ENCODE results near the gene PLAC9. TPM values are rescaled to one million over a fixed set of nuclear protein-coding genes. Genes with fewer than 3 reads are reported as not detected.

The PLAC9 gene
- total and polyA plus RNA-seq, 2 donors = 7.9 to 9.8 TPM

DNA sequence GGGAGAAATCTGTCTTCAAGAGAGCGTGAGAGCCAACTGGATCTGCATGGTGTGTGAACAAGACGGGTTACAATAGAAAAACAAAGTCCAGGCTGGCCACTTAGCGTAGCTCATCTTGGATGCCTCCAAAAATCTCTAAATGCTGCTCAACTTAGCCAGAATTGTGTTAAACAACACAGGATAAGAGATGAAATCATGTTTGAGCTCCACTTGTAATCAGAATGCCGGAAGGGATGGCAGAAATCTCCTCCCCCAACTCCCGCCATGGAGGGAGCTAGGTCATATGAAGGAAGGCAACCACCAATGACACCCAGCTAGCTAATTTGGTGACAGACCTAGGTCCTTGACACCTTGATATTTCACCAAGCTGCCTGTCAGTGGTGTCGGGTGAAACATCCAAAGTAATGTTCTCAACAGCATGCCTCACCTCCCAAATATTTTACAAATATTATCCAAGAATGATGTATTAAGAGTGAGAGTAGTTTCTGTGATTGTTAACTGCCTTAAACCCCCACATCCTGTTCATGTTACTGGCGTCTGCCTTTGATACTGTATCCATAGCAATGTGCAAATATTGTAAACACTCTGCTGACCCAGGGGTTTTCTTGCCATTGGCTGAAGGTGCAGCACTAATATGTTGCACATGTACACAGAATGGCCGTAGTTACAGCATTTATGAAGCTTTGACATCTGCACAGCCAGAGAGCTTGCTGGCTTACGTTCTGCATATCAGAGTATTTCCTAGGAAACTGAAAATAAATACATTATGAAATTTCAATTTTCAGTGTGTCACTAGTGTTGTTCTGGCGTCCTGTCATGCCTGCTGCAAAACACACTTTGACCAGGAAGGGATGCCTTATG, 28.2 kb upstream of the PLAC9 start:
- Histone ChIP-seq H3K4me3 (ENCODE audit: low read length in 2 of 2) (no peak overlapping the region), H3K27ac (ENCODE audit: low read depth in 1 of 2, low read length in 1 of 2) (peak overlapping the region in 1 of 2 donors; percentile 40), H3K9me3 (ENCODE audit: control insufficient read depth in 2 of 2, insufficient read depth in 1 of 2, low read length in 1 of 2) (peaks cover 0 to 10% of the 10 kb centered on the region in 2 donors), H3K27me3 (ENCODE audit: control insufficient read depth in 2 of 2, insufficient read depth in 1 of 2, low read length in 1 of 2) (no peaks in the 10 kb centered on the region), H3K36me3 (ENCODE audit: control insufficient read depth in 2 of 2, insufficient read depth in 2 of 2, low read length in 1 of 2) (no peaks in the 10 kb centered on the region), H3K4me1 (ENCODE audit: control insufficient read depth in 2 of 2, insufficient read depth in 2 of 2, low read length in 2 of 2) (peaks cover 0 to 8% of the 10 kb centered on the region in 2 donors)
- peak in 4 of 9 donors; percentile 2 to 41 (median 14) for DNase-seq (ENCODE audit: low read depth in 6 of 9, low spot score in 9 of 9)
- 79% methylated on average over 10 of the region's 10 CpGs for WGBS

DNA sequence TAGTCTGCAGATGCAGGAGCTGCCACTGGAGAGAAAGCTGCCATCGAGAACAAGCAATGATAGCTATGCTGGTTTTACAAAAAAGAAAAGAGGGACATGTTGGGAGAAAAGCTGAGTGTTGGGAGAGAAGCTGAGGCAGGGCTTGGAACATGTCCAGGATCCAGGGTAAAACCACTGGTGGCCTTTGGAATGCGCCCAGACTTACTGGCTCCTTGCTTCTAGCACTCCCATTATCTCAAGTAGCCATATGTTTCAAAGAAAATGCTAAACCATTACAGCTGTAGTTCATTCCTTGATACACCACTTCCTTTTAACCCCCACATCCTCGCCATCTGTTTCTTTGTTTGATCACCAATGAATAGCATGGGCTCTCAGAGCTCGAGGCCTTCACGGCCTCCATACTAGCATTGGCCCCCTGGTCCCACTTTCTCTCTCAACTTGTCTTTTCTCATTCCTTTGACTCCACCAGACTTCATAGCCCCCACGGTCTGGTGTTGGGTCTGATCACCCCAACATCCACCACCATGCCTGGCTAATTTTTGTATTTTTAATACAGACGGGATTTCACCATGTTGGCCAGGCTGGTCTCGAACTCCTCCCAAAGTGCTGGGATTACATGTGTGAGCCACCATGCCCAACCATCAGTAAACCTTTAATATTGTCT, 23.8 kb upstream of the PLAC9 start:
- peaks cover 0 to 10% of the 10 kb centered on the region in 2 donors for H3K9me3 ChIP-seq (ENCODE audit: control insufficient read depth in 2 of 2, insufficient read depth in 1 of 2, low read length in 1 of 2)
- no peak overlapping the region for H3K4me3 ChIP-seq (ENCODE audit: low read length in 2 of 2)
- H3K4me1 ChIP-seq (ENCODE audit: control insufficient read depth in 2 of 2, insufficient read depth in 2 of 2, low read length in 2 of 2) = peaks cover 0 to 8% of the 10 kb centered on the region in 2 donors
- no peaks in the 10 kb centered on the region for H3K27me3 ChIP-seq (ENCODE audit: control insufficient read depth in 2 of 2, insufficient read depth in 1 of 2, low read length in 1 of 2)
- DNase-seq (ENCODE audit: low read depth in 6 of 9, low spot score in 9 of 9) = no peak
- H3K27ac ChIP-seq (ENCODE audit: low read depth in 1 of 2, low read length in 1 of 2) = no peak overlapping the region
- H3K36me3 ChIP-seq (ENCODE audit: control insufficient read depth in 2 of 2, insufficient read depth in 2 of 2, low read length in 1 of 2) = no peaks in the 10 kb centered on the region
- WGBS = 81% methylated on average over 8 of the region's 8 CpGs

DNA sequence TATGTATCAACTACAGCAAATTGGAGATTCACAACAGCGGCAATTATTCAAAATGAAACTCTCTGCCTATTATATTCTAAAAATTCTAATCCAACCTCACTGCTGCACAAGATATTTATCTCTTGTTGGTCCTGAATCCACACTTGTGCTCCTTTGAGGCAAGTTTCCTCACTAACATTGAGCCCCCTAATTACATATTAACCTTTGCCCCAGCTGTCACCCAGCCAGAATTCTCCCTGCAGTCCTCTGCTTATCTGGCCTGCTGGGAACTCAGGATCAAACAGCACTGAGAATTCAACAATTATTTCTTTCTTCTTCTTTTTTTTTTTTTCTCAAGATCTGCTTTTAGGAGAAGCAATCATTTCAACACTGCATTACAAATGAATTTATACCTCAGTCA, 21.5 kb upstream of the PLAC9 start:
- H3K27ac ChIP-seq (ENCODE audit: low read depth in 1 of 2, low read length in 1 of 2) = no peak overlapping the region
- H3K27me3 ChIP-seq (ENCODE audit: control insufficient read depth in 2 of 2, insufficient read depth in 1 of 2, low read length in 1 of 2) = no peaks in the 10 kb centered on the region
- peaks cover 0 to 10% of the 10 kb centered on the region in 2 donors for H3K9me3 ChIP-seq (ENCODE audit: control insufficient read depth in 2 of 2, insufficient read depth in 1 of 2, low read length in 1 of 2)
- H3K4me1 ChIP-seq (ENCODE audit: control insufficient read depth in 2 of 2, insufficient read depth in 2 of 2, low read length in 2 of 2) = no peaks in the 10 kb centered on the region
- WGBS = 98% methylated on average over 1 of the region's 1 CpG
- no peaks in the 10 kb centered on the region for H3K36me3 ChIP-seq (ENCODE audit: control insufficient read depth in 2 of 2, insufficient read depth in 2 of 2, low read length in 1 of 2)
- DNase-seq (ENCODE audit: low read depth in 6 of 9, low spot score in 9 of 9) = no peak
- H3K4me3 ChIP-seq (ENCODE audit: low read length in 2 of 2) = no peak overlapping the region

DNA sequence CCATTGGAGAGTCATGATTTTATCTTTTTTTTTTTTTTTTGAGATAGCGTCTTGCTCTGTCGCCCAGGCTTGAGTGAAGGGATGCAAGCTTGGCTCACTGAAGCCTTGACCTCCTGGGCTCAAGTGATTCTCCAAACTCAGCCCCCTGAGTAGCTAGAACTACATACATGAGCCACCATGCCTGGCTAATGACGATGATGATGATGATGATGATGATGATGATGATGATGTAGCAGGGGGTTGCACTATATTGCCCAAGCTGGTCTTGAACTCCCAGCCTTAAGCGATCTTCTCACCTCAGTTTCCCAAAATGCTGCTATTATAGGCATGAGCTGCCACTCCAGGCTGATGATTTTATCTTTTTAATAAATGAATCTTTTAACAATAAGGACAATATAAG, 13.9 kb upstream of the PLAC9 start:
- H3K4me3 ChIP-seq (ENCODE audit: low read length in 2 of 2) = no peak overlapping the region
- no peak for DNase-seq (ENCODE audit: low read depth in 6 of 9, low spot score in 9 of 9)
- 83% methylated on average over 4 of the region's 4 CpGs for WGBS
- no peak overlapping the region for H3K27ac ChIP-seq (ENCODE audit: low read depth in 1 of 2, low read length in 1 of 2)
- no peaks in the 10 kb centered on the region for H3K4me1 ChIP-seq (ENCODE audit: control insufficient read depth in 2 of 2, insufficient read depth in 2 of 2, low read length in 2 of 2)
- H3K9me3 ChIP-seq (ENCODE audit: control insufficient read depth in 2 of 2, insufficient read depth in 1 of 2, low read length in 1 of 2) = no peaks in the 10 kb centered on the region
- no peaks in the 10 kb centered on the region for H3K27me3 ChIP-seq (ENCODE audit: control insufficient read depth in 2 of 2, insufficient read depth in 1 of 2, low read length in 1 of 2)
- H3K36me3 ChIP-seq (ENCODE audit: control insufficient read depth in 2 of 2, insufficient read depth in 2 of 2, low read length in 1 of 2) = no peaks in the 10 kb centered on the region

DNA sequence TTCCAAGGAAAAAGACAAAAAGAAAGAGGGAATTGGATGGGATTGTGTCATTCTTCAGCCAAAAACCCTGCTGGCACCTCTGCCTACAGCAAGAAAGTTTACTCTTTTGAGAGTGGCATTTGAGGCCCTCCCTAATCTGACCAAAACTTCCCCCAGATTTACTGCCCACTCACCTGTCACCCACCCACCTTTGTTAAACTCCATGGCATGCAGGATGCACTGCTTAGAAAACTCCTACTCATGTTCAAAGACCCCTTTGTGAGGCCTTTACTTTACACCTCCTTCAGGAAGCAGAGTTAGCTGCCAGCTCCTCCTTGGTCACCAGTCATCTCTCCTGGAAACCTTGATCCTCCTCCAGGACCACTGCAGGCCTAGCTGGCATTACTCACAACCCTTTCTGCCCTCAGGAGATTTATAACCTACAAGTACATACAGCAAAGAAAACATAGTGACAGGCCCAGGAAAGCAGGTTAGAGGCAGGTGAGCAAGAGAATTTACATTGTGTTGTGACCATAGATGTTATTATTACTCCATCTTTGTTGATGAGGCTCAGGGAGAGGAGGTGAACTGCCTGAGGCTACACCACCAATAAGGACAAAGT, 10.3 kb upstream of the PLAC9 start:
- no peak overlapping the region for H3K4me3 ChIP-seq (ENCODE audit: low read length in 2 of 2)
- no peaks in the 10 kb centered on the region for H3K4me1 ChIP-seq (ENCODE audit: control insufficient read depth in 2 of 2, insufficient read depth in 2 of 2, low read length in 2 of 2)
- H3K36me3 ChIP-seq (ENCODE audit: control insufficient read depth in 2 of 2, insufficient read depth in 2 of 2, low read length in 1 of 2) = no peaks in the 10 kb centered on the region
- no peaks in the 10 kb centered on the region for H3K27me3 ChIP-seq (ENCODE audit: control insufficient read depth in 2 of 2, insufficient read depth in 1 of 2, low read length in 1 of 2)
- H3K9me3 ChIP-seq (ENCODE audit: control insufficient read depth in 2 of 2, insufficient read depth in 1 of 2, low read length in 1 of 2) = no peaks in the 10 kb centered on the region
- H3K27ac ChIP-seq (ENCODE audit: low read depth in 1 of 2, low read length in 1 of 2) = no peak overlapping the region
- DNase-seq (ENCODE audit: low read depth in 6 of 9, low spot score in 9 of 9) = no peak

DNA sequence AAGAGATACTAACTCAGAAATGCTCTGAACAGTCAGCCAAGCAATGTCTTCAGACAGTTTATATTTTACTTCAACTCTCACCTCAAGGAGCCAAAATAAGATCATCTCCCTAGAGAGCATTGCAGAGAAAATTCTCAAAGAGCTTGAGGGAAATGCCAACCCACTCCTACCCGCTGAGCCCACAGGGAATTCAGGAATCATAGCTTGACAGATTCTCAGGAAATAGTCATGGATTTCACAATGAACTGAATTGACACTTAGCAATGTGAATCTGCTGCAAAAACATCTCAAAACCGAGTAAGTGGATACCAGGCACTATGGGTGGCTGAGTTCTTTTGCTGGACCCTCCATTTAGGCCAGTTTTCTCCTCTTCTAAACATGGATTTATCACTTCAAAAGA, 9.8 kb upstream of the PLAC9 start:
- no peaks in the 10 kb centered on the region for H3K27me3 ChIP-seq (ENCODE audit: control insufficient read depth in 2 of 2, insufficient read depth in 1 of 2, low read length in 1 of 2)
- H3K36me3 ChIP-seq (ENCODE audit: control insufficient read depth in 2 of 2, insufficient read depth in 2 of 2, low read length in 1 of 2) = no peaks in the 10 kb centered on the region
- WGBS = 90% methylated on average over 2 of the region's 2 CpGs
- DNase-seq (ENCODE audit: low read depth in 6 of 9, low spot score in 9 of 9) = no peak
- no peak overlapping the region for H3K27ac ChIP-seq (ENCODE audit: low read depth in 1 of 2, low read length in 1 of 2)
- H3K4me1 ChIP-seq (ENCODE audit: control insufficient read depth in 2 of 2, insufficient read depth in 2 of 2, low read length in 2 of 2) = no peaks in the 10 kb centered on the region
- H3K4me3 ChIP-seq (ENCODE audit: low read length in 2 of 2) = no peak overlapping the region
- no peaks in the 10 kb centered on the region for H3K9me3 ChIP-seq (ENCODE audit: control insufficient read depth in 2 of 2, insufficient read depth in 1 of 2, low read length in 1 of 2)

DNA sequence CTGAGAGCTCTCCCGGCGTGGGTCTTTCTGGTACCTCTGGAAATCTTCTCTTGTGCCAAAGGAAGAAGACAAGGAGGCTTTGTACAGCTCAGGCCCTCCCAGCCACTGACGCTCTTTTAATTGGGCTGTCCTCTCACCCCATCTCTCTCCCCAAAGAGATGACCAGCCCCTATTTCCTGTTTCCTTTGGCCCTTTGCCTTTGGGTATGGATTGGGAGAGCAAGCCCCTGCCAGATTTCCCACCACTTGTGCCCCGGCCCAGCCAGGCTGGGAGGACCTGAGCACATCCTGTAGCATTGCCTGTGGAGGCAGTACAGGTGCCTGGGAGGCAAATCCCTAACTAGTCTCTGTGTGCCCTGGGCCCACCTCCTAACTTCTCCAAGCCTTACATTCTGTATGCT, 5.7 kb upstream of the PLAC9 start:
- DNase-seq (ENCODE audit: low read depth in 6 of 9, low spot score in 9 of 9) = no peak
- H3K4me3 ChIP-seq (ENCODE audit: low read length in 2 of 2) = no peak overlapping the region
- no peaks in the 10 kb centered on the region for H3K36me3 ChIP-seq (ENCODE audit: control insufficient read depth in 2 of 2, insufficient read depth in 2 of 2, low read length in 1 of 2)
- H3K4me1 ChIP-seq (ENCODE audit: control insufficient read depth in 2 of 2, insufficient read depth in 2 of 2, low read length in 2 of 2) = no peaks in the 10 kb centered on the region
- H3K27ac ChIP-seq (ENCODE audit: low read depth in 1 of 2, low read length in 1 of 2) = no peak overlapping the region
- peaks cover 6 to 13% of the 10 kb centered on the region in 2 donors for H3K27me3 ChIP-seq (ENCODE audit: control insufficient read depth in 2 of 2, insufficient read depth in 1 of 2, low read length in 1 of 2)
- no peaks in the 10 kb centered on the region for H3K9me3 ChIP-seq (ENCODE audit: control insufficient read depth in 2 of 2, insufficient read depth in 1 of 2, low read length in 1 of 2)
- WGBS = 92% methylated on average over 4 of the region's 4 CpGs

DNA sequence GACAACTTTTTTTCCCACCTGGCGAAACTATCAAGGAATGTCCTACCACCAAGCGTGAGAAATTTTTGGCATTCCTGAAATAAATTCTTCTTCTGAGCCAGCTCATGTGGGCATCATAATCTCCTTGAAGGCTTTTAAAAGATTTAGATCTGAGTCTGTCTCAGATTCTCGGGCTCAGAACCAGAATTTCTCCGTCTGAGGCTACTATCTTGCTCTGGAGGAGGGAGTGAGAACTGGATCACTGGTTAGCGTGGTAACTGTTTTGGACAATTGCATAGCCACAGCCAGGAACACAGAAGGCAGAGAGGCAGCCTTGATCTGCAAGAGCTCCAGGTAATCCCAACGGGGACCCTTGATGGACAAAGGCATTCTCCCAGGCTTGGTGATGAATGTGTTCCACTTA, 1.0 kb upstream of the PLAC9 start:
- Histone ChIP-seq H3K27me3 (ENCODE audit: control insufficient read depth in 2 of 2, insufficient read depth in 1 of 2, low read length in 1 of 2) (peaks cover 20 to 38% of the 10 kb centered on the region in 2 donors), H3K4me3 (ENCODE audit: low read length in 2 of 2) (no peak overlapping the region), H3K36me3 (ENCODE audit: control insufficient read depth in 2 of 2, insufficient read depth in 2 of 2, low read length in 1 of 2) (no peaks in the 10 kb centered on the region), H3K27ac (ENCODE audit: low read depth in 1 of 2, low read length in 1 of 2) (no peak overlapping the region), H3K9me3 (ENCODE audit: control insufficient read depth in 2 of 2, insufficient read depth in 1 of 2, low read length in 1 of 2) (no peaks in the 10 kb centered on the region), H3K4me1 (ENCODE audit: control insufficient read depth in 2 of 2, insufficient read depth in 2 of 2, low read length in 2 of 2) (no peaks in the 10 kb centered on the region)
- 95% methylated on average over 6 of the region's 6 CpGs for WGBS
- no peak for DNase-seq (ENCODE audit: low read depth in 6 of 9, low spot score in 9 of 9)

DNA sequence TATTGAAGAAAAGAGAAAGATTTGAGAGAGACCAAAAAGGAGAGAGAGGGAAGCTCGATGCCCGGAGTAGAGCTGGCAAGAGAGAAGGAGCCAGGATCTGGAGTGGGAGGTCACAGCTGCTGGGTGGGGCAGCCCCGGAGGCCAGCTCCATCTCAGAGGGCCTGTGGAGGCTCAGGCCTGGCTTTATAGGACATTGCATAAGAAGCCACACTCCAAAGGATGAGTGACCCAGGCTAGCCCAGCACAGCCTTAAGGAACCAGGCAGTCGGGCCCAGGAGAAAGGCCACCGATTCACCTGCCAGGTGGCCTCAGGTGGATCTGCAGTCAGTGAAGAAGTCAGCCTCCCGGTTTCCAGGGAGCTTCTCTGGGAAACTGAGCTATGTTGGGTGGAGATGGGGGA, 676 bp downstream of the PLAC9 start:
- Histone ChIP-seq H3K27me3 (ENCODE audit: control insufficient read depth in 2 of 2, insufficient read depth in 1 of 2, low read length in 1 of 2) (peaks cover 20 to 38% of the 10 kb centered on the region in 2 donors), H3K9me3 (ENCODE audit: control insufficient read depth in 2 of 2, insufficient read depth in 1 of 2, low read length in 1 of 2) (no peaks in the 10 kb centered on the region), H3K36me3 (ENCODE audit: control insufficient read depth in 2 of 2, insufficient read depth in 2 of 2, low read length in 1 of 2) (no peaks in the 10 kb centered on the region), H3K27ac (ENCODE audit: low read depth in 1 of 2, low read length in 1 of 2) (no peak overlapping the region), H3K4me3 (ENCODE audit: low read length in 2 of 2) (no peak overlapping the region), H3K4me1 (ENCODE audit: control insufficient read depth in 2 of 2, insufficient read depth in 2 of 2, low read length in 2 of 2) (no peaks in the 10 kb centered on the region)
- no peak for DNase-seq (ENCODE audit: low read depth in 6 of 9, low spot score in 9 of 9)
- 74% methylated on average over 6 of the region's 6 CpGs for WGBS
